Activated CD8-positive, alpha-beta memory T cell treated with anti-CD3 and anti-CD28 coated beads, Interleukin-2, amount 50 U/mL, for 48 hours (primary cell): ENCODE data around the gene CRY2.

ENCODE experiments used
- DNase-seq: peaks from one replicate; pipeline ENCODE4 v3.0.0-alpha.2; 2020

CRY2 gene

DNA sequence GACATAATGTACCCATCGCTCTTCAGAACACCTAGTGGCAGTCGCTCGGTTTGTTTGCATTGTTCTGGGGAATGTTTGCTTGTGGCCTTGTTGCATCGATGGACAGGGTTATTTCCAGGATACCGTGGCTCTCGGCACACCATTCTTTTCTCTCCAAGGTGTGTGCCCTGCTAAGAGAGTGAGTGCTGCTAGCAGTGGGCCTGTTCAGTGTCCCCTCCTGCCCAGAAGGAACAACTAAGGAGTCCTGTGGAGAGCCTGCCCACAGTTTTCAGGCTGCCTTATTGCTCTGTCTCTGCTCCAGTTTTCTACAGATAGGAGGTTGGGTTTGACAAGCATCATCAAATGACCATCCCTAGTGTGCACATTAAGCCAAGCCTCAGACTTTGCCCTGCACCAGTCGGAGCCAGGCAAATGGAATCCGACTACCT is 1.4 kb downstream of the CRY2 start:
- DNase-seq = no peak

DNA sequence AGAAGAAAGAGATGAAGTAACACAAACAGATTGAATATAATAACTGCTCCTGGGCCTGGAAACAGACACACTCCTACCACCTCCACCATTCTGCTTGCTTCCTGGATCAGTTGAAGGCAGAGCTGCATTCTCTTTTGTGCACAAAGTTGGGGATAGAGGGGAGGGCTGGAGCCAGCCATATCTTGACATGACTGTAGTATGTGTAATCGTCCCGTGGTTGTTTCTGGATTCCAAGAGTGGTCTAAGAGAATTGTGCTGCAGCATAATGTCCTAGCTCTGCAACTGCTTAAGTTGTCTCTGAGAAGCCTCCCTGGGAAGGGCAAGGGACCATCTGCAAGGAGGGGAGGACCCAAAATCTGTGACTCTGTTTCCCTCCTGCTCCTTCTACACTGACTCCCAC is 3.2 kb downstream of the CRY2 start:
- DNase-seq = no peak

DNA sequence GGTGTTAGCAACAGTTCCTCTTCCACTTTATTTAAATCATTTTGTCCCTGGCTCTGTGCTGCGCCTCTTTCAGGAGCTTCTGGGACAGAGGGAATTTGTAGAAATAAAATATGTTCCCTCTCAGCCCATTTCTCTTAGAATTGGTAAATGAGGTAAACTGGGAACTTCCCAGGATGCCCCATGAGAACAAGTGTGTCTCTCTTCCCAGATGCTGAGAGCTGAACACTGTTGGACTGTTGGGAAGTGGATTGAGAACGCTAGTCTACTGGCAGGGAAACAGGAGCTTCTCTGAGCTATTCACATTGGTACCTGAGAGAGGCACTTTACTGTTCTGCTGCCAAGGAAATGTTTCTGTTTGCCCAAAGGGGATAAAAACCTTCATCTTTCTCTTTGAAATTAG is 4.0 kb downstream of the CRY2 start:
- DNase-seq = no peak

DNA sequence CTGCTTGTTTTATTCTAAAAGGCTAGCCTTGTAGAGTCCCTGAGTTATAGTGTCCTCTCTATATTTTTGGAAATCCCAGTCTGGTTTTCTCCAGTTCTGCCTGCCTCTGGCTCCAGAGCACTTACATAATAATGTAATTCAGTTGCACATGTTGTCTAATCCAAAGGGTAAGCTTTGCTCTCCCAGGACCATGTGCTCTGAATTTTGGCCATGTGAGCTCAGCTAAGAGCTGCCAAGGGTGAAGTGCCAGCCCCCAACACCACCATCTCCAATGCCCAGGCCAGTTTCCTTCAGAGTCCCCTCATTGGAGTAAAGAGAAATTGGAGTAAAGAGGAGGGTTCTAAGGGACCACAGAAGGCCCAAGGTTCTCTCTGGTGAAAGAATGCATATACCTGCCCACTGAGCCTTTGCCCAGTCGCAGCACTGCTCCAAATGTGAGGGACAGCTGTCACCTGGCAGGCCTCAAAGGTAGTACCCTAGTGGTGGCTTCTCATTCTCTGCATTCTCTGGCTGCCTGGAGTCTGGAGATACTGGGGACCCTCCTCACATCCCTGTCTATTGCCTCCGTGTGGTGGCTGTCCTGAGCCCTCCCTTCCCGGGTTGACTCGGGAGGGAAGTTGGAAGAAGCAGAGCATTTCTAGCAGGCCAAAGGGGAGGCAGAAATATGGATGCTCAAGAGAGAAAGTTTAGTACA is 4.9 kb downstream of the CRY2 start:
- DNase-seq = no peak

DNA sequence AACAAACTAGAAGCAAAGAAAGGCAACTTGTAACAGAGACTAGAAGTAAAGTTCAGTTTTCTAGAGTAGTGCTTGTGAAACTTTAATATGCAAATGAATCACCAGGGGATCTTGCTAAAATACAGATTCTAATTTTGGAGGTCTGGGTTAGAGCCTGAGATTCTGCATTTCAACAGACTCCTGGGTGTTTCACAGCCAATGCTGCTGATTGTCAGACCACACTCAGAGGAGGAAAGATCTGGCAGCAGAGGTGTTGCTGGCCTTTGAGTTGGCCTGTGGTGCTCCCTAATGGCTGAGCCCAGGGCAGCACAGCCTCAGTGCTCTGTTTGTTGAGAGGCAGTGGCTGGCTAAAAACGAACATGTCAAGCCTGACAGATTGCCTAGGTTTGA is 5.4 kb downstream of the CRY2 start:
- DNase-seq = no peak

DNA sequence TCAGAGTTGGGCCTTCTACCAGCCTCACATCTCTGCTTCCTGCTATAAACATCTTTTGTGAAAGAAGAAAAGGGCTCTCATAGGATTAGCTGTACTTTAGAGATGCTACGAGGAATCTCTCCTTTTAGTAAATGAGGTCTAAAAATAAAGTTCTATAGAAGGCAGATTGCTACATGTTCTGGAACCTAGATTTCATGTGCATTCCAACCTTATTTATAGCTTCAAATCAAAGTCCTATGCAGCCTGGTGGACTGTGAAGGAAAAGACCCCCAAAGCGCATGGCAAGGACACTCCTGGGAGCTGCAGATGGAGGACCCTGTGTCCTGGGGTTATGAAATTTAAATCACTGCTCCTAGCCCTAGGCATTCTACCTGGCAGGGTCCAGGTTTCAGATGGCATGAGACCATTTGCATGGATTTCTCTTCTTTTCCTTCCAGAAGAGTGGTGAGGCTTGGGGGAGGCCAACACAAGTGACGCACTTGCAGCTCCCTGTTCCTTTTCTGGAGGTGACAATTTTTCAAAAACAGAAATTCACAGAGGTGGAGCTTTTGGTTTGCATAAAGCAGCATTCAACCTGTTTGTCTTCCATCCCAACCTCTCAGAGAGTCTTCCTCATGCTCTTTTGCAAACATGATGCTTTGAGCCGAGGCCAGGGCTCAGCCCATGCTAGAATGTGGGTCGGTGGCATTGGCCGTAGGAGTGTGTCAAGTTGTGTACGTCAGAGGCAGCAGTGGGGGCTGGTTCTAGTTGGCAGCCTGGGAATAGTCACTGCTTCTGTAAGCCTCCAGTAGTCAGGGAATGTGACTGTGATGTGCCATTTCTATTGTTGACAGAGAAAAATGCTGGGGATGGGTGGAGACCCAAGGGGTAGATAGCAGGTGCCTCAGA is 6.3 kb downstream of the CRY2 start:
- no peak for DNase-seq

DNA sequence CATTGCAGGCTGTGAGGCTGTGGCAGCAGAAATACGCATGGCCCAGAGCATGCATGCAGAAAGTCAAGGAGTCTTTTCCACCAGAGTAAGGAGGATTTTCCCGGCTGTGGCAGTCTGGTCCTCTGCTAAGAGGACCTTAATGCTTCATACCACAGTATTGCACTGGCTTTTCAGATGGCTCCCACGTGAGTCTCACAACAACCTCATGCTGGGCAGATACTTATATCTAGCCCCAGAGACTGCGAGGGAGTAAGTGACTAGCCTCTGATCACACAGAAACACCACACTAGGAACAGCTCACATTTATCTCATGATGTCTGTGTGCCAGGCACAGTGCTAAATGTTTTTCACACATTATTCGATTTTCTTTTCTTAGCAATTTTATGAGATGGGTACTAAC is 8.0 kb downstream of the CRY2 start:
- DNase-seq = no peak

DNA sequence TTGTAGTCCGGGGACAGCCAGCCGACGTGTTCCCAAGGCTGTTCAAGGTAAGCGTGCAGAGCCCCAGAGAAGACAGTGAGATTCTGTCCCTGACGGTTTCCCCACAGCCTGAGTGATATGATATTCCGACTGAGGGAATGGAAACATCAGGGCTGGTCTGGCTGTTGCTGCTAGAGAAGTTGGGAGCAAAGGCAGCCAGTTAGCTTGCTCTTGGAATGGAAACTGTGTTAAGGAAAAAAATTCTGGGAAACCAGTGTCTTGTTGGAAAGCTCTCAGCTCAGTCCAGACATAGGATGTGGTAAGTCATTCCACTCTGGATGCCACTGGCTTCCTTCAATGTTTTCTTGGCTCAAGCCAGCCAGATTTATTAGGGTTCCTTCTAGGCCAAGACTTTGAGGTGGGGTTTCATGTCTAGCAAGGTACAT is 8.8 kb downstream of the CRY2 start:
- DNase-seq = no peak

DNA sequence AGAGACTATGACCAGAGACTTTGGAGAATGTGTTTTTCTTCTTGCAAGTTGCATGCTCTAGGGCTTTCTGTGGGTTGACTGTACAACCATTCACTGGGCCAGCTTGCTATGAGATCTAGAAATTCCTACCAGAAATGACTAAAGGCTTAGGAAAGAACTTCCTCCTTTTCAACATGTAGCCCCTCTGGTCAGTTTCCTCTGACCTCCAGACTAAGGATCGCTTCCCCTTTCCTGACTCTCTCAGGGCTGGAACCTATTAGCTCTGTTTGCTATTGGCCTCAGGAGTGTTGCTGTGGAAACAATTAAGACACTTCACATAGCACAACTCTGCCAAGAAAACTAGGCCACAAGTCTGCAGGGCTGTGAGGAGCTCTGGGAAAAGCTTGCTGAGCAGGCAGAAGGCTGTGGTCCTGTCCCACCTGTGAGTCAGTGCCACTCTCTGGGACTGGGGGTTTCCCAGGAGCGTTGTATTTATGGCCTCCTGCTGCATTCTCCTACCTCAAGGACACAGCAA is 10.7 kb downstream of the CRY2 start:
- no peak for DNase-seq

DNA sequence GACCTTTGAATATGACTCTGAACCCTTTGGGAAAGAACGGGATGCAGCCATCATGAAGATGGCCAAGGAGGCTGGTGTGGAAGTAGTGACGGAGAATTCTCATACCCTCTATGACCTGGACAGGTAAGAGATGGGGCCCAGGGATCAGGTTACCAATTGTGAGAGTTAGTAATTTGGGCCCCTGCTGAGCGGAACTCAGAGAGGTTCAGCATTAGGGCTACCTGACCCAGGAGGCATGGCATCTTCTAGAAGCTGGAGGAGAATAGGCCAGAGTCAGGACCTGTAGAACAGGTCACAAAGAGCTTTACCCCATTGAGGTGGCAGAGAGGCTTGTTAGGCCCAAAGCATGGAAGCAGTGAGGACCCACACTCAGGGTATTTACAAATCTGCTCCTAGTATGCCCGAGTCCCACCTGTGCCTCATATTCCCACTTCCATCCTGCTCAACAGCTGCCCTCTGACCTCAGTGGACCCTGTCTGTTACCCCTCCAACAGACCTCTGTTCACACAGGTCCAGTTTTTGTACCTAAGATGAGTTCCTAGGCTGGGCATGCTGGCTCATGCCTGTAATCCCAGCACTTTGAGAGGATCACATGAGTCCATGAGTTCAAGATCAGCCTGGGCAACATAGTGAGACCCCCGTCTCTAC is 11.6 kb downstream of the CRY2 start:
- DNase-seq = no peak

DNA sequence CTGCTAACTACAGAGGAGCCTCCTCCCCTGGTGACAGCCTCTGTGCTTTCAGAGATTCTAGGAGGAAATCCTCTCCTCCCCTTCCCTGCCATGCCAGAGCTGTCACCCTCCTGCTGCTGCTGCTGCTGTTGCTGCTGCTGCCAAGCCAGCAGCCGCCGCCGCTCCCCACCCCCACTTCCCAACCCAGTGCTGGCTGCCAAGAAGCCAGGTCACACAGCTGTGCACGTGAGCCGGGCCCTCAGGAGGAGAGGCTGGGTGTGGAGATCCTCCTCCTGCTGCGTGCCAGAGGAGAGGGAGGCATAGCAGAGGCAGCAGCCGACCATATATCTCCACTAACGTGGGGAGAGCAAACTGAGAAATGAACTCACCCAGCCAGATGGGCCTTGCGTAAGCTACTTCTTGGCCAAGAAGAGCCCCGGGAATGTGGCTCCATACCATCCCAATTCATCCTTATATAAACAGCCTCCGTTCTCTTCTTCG is 12.4 kb downstream of the CRY2 start:
- no peak for DNase-seq

DNA sequence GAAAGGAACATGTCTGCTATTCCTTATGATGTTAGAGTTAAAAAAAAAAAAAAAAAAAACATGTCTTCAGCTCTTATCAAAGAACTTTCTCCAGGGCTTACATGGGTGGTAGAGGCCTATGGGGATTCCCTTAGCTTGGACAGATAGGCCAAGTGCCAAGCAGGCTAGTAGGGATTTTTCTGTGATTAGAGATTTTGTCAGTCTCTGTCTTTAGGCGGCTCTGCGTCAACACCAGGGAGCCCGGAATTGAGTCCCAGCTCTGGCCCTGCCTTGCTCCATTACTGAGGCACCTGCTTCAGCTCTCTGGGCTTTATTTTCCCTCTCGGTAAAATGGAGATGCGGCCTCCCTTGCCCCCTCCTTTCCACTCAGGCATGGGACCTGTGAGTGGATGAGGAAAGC is 13.1 kb downstream of the CRY2 start:
- no peak for DNase-seq

DNA sequence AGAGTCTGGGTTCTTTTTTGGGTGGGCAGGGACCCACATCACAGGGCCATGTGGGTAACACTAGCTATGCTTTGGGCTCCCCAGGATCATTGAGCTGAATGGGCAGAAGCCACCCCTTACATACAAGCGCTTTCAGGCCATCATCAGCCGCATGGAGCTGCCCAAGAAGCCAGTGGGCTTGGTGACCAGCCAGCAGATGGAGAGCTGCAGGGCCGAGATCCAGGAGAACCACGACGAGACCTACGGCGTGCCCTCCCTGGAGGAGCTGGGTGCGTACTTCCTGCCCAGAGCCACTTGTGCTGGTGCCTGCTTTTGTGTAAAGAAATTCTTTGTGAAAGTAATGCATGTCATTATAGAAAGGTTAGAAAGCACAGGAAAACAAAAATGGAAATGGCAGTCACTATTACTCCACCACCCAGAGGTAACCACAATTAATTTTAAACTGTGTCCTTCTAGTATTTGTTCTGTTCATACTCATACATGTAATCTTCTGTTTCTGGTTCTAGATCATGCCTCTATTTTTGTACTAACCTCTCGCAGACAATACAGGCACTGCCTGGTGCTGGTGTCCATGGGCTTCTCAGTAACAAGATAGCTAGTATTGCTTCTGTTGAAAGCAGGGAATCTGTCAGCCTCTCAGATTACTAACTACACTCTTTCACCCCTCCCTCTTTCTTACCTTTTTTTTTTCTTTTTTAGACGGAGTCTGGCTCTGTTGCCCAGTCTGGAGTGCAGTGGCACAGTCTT is 13.7 kb downstream of the CRY2 start:
- no peak for DNase-seq

DNA sequence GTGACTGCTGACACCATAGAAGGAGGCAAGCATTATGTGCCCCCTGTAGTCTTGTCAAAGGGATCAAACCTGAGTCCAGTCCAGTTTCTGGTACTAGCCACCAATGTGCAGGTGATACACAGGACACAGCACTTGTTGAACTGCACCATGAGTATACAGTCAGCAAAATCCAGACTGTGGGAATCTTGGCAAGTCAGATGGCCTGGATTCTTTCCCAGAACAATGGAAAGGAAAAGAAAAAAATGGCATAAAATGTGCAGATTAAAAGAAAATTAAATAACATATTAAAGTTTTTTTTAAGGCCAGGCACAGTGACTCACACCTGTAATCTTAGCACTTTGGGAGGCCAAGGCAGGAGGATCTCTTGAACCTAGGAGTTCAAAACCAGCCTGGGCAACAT is 16.8 kb downstream of the CRY2 start:
- DNase-seq = no peak

DNA sequence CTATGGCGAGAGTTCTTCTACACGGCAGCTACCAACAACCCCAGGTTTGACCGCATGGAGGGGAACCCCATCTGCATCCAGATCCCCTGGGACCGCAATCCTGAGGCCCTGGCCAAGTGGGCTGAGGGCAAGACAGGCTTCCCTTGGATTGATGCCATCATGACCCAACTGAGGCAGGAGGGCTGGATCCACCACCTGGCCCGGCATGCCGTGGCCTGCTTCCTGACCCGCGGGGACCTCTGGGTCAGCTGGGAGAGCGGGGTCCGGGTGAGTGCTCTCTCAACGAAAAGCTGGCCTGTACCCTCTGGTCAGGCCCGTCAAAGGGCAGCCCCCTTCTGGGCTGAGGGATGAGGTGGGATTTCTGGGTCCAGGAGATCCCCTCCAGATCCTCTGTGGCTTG is 22.3 kb downstream of the CRY2 start:
- DNase-seq = no peak

DNA sequence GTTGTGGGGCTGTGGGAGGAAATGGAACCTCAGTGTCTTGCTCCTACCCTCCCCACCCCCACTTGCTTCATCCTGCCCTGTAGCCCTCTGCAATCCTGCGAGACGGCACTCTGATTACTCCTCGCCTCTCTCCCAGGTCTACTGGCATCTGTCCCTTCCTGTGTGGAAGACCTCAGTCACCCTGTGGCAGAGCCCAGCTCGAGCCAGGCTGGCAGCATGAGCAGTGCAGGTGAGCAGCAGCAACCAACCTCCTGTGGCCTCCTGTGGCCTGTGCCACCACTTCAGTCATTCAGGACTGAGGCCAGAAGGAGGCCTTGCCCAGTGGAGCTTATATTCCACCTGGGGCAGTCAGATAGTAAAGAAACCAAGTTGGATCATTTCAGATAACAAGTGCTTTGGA is 23.4 kb downstream of the CRY2 start:
- no peak for DNase-seq

DNA sequence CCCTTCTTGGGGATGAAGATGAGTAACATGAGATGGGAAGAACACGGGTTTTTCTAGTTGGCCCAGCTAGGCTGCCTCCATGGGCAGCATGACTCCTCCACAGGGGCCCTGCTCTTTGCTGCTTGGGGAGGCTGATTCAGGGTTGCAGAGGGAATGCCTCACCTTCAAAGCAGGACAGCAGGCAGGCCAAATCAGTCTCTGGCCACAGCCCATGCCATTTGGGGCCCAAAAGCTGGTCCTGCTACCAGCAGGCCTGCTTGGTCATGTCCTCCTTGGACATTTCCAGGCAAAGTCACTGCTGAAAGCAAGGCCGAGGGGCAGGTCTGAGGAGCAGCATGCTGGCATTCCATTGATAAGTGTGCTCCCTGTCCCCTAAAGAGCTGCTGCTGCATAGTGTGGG is 24.4 kb downstream of the CRY2 start:
- no peak for DNase-seq

DNA sequence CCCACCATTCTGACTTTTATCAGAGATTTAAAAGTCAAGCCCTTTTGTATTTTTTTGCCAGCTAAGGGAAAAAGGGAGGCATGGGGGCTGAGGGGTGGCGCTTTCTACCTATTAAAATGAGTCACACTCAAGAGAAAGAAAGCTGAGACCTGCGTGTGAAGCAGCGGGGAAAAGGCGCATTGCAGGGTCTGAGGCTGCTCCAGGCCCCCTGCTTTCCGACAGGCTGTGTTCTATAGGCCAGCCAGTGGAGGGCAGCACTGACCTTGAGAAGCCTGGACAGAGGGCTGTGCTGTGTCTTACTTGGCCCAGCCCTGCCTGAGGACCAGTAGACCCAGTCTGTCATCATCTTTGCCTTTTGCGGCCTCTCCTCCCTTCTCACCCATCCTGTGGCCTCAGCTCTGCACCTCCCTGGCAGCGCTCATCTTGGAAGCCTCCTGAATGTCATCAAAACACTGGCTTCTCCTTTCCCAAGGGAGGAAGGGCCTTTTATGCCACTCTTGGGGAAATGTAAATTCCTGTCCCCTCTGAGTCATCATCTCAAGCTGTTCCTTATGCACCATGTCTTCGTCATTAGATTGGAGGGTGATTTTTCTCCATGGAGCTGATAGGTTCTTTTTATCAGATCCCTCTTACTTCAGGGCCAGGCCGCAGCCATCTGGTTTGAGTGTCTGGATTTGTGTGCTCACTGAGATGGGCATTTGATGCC is 25.5 kb downstream of the CRY2 start:
- DNase-seq = peak; percentile 59

DNA sequence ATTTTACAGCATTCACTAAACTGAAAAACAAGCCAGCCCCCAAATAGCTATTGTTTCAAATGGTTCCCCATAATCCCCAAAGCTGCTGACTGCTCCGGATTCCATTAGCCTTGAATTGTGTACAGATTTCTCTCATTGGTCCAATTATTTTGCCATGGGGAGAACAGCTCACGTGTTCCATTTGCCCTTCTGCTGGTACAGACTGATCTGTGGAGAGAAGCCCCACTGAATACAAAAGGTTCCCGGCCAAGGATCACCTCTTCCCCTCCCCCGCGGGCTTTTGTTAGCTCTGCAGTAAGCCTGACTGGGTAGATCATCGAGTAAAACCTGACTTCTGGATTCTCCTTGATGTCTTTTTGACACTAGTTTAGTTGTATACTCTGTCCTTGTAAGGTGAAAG is 29.1 kb downstream of the CRY2 start:
- DNase-seq = no peak

DNA sequence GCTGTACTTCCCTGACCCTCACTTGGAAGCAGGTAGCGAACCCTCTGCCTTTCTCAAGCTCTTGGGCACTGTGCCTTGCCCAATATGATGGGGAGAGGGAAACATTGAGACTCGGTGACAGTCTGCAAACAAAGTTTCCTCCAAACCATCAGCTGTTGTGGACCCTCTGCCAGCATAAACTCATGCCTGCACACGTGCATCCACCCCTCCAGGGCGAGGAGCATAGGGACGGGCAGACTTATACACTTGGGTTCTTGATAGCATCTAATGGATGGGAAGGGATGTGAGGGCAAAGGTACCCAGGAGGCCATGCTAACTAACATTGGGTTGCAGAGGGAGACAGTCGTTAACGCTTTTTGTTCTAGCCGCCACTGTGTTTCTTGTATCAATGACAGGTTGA is 29.9 kb downstream of the CRY2 start:
- no peak for DNase-seq

DNA sequence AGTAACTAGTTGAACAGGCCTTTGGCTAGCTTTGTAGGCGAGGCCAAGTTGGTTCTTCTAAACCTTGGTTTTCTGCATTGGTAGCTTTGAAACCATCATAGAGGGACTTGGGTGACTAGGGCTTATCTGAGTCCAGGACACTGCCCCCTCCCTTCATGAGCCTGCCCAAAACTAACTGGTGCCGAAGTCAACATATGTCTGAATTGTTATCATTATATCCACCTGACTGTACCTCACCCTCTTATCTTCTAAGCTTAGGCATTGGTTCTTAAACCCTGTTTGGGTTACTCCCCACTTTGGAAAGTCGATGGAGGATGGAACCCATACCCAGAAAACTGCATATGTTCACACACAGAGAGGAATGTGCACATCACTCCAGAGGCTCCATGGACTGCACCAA is 30.6 kb downstream of the CRY2 start:
- no peak for DNase-seq
